ENCODE results near the gene PRKCH.

PRKCH gene

GRCh38 chr14:61518403-61518802, 197.0 kb downstream of the PRKCH start:
- TF ChIP-seq CTCF (IDR thresholded peaks at IDR 0.05; ENCODE audit: low read depth, low read length) = no peak
- DNase-seq (ENCODE audit: extremely low read depth, low read depth) = no peak

- DNase-seq (ENCODE audit: extremely low read depth, low read depth) = no peak
- TF ChIP-seq CTCF (IDR thresholded peaks at IDR 0.05; ENCODE audit: low read depth, low read length) = no peak
Measured at GRCh38 chr14:61519106-61519505, 197.7 kb downstream of the PRKCH start.

DNA sequence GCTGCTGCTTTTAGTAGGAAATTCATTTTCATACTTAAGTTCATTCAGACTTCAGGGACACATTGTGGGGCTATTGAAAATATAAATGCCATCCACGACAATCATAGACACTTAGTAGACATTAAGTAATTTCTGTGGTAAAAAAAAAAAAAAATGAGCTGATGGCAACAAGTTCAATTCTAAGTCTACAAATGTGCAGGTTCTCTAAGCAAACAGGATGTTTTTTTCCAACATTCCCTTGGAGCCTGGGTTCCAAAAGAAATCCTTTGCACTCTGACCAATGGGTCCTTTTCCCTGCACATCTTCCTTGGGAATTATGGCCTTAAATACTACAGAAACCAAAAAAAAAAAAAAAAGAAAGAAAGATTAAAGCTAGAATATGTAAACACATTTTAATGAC, 198.4 kb downstream of the PRKCH start:
- no peak for TF ChIP-seq CTCF (IDR thresholded peaks at IDR 0.05; ENCODE audit: low read depth, low read length)
- no peak for DNase-seq (ENCODE audit: extremely low read depth, low read depth)

DNA sequence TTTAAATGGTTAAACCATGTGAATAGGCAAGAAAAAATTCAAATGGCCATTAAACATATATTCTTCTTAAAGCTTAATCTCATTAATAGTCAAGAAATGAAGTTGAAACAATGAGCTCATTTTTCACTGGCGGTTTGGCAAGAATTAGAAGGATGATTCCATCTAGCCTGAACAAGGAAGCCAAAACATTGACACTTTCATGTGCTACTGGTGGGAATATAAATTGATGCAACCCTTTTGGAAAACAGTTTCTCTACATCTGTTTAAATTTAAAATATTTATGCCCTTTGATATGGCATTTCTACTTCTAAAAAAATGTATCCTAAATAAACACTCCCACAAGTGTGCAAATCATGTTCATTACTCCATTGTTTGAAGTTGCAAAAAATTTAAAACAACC, 199.2 kb downstream of the PRKCH start:
- no peak for TF ChIP-seq CTCF (IDR thresholded peaks at IDR 0.05; ENCODE audit: low read depth, low read length)
- no peak for DNase-seq (ENCODE audit: extremely low read depth, low read depth)

DNA sequence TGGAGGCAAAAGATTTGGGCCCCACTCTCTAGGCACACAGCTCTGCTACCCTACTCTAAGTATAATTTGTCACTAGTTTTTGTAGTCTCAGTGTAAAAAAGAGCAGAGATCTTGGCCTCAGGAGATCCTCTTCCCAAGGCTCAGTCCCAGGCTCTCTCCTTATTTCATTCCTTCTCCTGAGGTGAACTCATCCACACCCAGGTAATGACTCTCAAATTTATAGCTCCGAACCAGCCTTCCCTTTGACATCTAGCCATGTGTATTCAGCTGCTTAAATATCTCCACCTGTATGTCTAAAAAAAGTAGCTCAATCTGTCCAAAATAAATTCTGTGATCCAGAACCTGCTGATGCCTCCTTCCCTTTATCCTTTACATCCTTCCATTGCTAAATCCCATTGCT, 200.4 kb downstream of the PRKCH start:
- TF ChIP-seq CTCF (IDR thresholded peaks at IDR 0.05; ENCODE audit: low read depth, low read length) = no peak
- DNase-seq (ENCODE audit: extremely low read depth, low read depth) = no peak

DNA sequence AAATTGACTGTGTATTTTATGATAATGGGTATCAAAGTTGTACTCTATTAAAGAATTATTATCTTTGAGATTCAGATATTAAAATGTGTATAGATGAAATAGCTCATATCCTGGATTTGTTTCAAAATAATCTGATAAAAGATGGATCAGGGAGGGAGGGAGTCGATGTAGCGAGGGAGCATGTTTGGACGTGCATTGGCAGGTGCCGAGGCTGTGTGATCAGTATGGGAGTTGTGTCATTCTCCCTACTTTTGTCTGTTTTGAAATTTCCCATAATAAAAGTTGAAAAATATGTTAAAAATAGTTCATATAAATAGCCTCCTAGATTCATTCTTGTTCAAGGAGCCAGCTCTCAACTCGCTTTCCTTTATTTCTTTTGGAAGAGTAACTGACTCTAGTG, 202.4 kb downstream of the PRKCH start:
- no peak for TF ChIP-seq CTCF (IDR thresholded peaks at IDR 0.05; ENCODE audit: low read depth, low read length)
- DNase-seq (ENCODE audit: extremely low read depth, low read depth) = no peak

- TF ChIP-seq CTCF (IDR thresholded peaks at IDR 0.05; ENCODE audit: low read depth, low read length) = no peak
- DNase-seq (ENCODE audit: extremely low read depth, low read depth) = no peak
Measured at GRCh38 chr14:61524211-61524806, 202.9 kb downstream of the PRKCH start.

Measured in AG09319 (cell line).